ENCODE measurements around the gene WNT5B. TPM values are rescaled to one million over a fixed set of nuclear protein-coding genes. Genes with fewer than 3 reads are reported as not detected.

Gene WNT5B
- total and polyA plus RNA-seq, 2 donors (not counting 3 experiments of a cell fraction or from before 2014, with no cell fraction given) = not detected

DNA sequence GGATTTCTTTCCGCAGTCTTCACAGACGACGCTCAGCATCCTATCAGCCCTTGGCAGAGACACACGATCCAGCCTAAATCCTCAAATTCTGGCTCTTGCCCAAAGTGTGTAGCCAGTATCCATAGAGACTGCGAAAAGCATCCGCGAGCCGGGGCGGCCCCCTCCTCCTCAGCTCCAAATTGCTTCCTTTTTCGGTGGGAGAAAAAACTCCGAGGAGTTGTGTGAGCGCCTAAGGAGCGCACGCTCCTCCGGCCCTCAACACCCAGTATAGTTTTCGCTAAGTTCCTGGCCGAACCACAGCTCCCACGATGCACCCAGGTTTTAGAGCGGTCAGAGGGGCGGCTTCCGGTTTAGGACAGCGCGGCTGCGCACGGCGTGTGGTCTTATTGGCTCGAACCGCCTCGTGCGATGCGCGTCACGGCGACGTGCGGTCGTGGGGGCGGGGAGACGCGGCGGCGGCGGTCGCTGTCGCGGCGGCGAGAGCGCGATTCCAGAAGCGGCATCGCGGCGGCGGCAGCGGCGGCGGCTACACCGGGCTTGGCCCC, 61.6 kb downstream of the WNT5B start, which contains the start of gene ADIPOR2:
ADIPOR2 (plus strand) TSS at position 493 of the 545 bp plus-strand sequence. CDS start 63,274 bp downstream, outside the sequence.
- Histone ChIP-seq H3K79me2 (ENCODE audit: control insufficient read depth, insufficient read depth, low read length) (peaks cover 43% of the 10 kb centered on the region), H3K4me2 (ENCODE audit: insufficient read depth, low read length) (peak within 1 kb of the TSS; percentile 91), H3K9ac (replicated peaks; ENCODE audit: extremely low read depth, insufficient read depth, low read length) (peak within 1 kb of the TSS; percentile 91), H3K27ac (ENCODE audit: insufficient read depth, low read depth, low read length) (peak within 1 kb of the TSS; percentile 93), H3K9me1 (replicated peaks; ENCODE audit: control insufficient read depth, extremely low read depth, insufficient read depth, low read length) (no peaks in the 10 kb centered on the region), H3K9me3 (replicated peaks; ENCODE audit: control insufficient read depth, insufficient read depth, low read length) (no peaks in the 10 kb centered on the region), H2AFZ (ENCODE audit: low read depth, low read length) (peak within 1 kb of the TSS; percentile 65), H3K36me3 (ENCODE audit: control insufficient read depth in 2 of 2, extremely low read depth in 1 of 2, insufficient read depth in 2 of 2, low read length in 2 of 2) (no peaks in the 10 kb centered on the region), H3K4me1 (ENCODE audit: control insufficient read depth, extremely low read depth, insufficient read depth, low read length) (peaks cover 14% of the 10 kb centered on the region), H4K20me1 (replicated peaks; ENCODE audit: control insufficient read depth, extremely low read depth, insufficient read depth, low read length) (no peaks in the 10 kb centered on the region), H3K4me3 (replicated peaks in 1 of 3; ENCODE audit: insufficient read depth in 1 of 3, low read depth in 1 of 3, low read length in 3 of 3) (peak within 1 kb of the TSS; percentile 72 to 95 (median 90)), H3K27me3 (ENCODE audit: control insufficient read depth in 2 of 2, insufficient read depth in 2 of 2, low read length in 2 of 2) (no peaks in the 10 kb centered on the region)
- DNase-seq (ENCODE audit: low read depth, low spot score) (peak; percentile 94), FAIRE-seq (peak; percentile 83)
- ChIA-PET CTCF (interaction anchor here (0.9 to 3.0 kb wide), 9 partner anchors 9 to 100 kb away, joined by 3 to 17 read pairs (median 7); no protein-coding TSS in a partner anchor), POLR2A (interaction anchor here (1.1 to 2.0 kb wide), 5 partner anchors 9 to 233 kb away, joined by 3 to 7 read pairs (median 3); no protein-coding TSS in a partner anchor)
- intact Hi-C loops (cut with micrococcal nuclease) = loop anchor here (1.0 to 2.0 kb wide), 4 partner anchors 9 to 101 kb away; no protein-coding TSS in a partner anchor
- TF ChIP-seq EZH2 (IDR thresholded peaks at IDR 0.05; ENCODE audit: borderline replicate concordance, low read depth, low read length, severe bottlenecking) (no peak), MYC (IDR thresholded peaks at IDR 0.05; ENCODE audit: low read depth, low read length) (no peak), FOS (IDR thresholded peaks at IDR 0.05; ENCODE audit: borderline replicate concordance, insufficient read depth, low read length) (no peak), POLR2AphosphoS5 (IDR thresholded peaks at IDR 0.05; ENCODE audit: insufficient read depth, low read depth, low read length) (peak; percentile 82), JUN (IDR thresholded peaks at IDR 0.05; ENCODE audit: borderline replicate concordance, insufficient read depth, insufficient read length, low read depth) (no peak), GATA2 (IDR thresholded peaks at IDR 0.05; ENCODE audit: insufficient read depth, insufficient read length, low read depth, low read length) (no peak), POLR2A (IDR thresholded peaks at IDR 0.05; ENCODE audit: low read depth, low read length) (peak; percentile 91)
- TF ChIP-seq, protein P1, sequence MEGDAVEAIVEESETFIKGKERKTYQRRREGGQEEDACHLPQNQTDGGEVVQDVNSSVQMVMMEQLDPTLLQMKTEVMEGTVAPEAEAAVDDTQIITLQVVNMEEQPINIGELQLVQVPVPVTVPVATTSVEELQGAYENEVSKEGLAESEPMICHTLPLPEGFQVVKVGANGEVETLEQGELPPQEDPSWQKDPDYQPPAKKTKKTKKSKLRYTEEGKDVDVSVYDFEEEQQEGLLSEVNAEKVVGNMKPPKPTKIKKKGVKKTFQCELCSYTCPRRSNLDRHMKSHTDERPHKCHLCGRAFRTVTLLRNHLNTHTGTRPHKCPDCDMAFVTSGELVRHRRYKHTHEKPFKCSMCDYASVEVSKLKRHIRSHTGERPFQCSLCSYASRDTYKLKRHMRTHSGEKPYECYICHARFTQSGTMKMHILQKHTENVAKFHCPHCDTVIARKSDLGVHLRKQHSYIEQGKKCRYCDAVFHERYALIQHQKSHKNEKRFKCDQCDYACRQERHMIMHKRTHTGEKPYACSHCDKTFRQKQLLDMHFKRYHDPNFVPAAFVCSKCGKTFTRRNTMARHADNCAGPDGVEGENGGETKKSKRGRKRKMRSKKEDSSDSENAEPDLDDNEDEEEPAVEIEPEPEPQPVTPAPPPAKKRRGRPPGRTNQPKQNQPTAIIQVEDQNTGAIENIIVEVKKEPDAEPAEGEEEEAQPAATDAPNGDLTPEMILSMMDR (IDR thresholded peaks at IDR 0.05; ENCODE audit: extremely low read depth in 1 of 2, insufficient read depth in 1 of 2, low read depth in 1 of 2, low read length in 2 of 2) = no peak
- TF ChIP-seq, protein P2, sequence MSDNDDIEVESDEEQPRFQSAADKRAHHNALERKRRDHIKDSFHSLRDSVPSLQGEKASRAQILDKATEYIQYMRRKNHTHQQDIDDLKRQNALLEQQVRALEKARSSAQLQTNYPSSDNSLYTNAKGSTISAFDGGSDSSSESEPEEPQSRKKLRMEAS (IDR thresholded peaks at IDR 0.05; ENCODE audit: insufficient read depth, insufficient read length) = peak; percentile 74
- TSS peak; percentile 99 for BruUV-seq (replicated peaks)
- dilution Hi-C loops (cut with MboI; ENCODE audit: extremely low pct_ligation_motif_present, low sequenced_read_pairs) = no loop called here
